GM21576 (cell line): Measurements from ENCODE around the gene VEGFC.

Experiments used
- ATAC-seq: cut with Tn5 transposase; IDR thresholded peaks from one replicate; pipeline ENCODE4 v1.9.1; 2021; ENCODE audit warnings: mild to moderate bottlenecking, moderate library complexity; ENCODE audit not compliant: unreplicated experiment

VEGFC gene

GRCh38 chr4:176708771-176709311 is 83.9 kb downstream of the VEGFC start:
- ATAC-seq, result no peak

GRCh38 chr4:176690716-176691115 is 102.0 kb downstream of the VEGFC start:
- no peak for ATAC-seq

GRCh38 chr4:176680668-176681180 is 112.0 kb downstream of the VEGFC start:
- ATAC-seq, result no peak

GRCh38 chr4:176676901-176677300 is 115.8 kb downstream of the VEGFC start:
- ATAC-seq, result no peak

- no peak for ATAC-seq
Measured at GRCh38 chr4:176675810-176676209, 116.9 kb downstream of the VEGFC start.

GRCh38 chr4:176671532-176671931 is 121.2 kb downstream of the VEGFC start:
- ATAC-seq, result no peak

GRCh38 chr4:176668324-176668723 is 124.4 kb downstream of the VEGFC start:
- no peak for ATAC-seq

- no peak for ATAC-seq
Measured at GRCh38 chr4:176664964-176665363, 127.8 kb downstream of the VEGFC start.

GRCh38 chr4:176660561-176660960 is 132.2 kb downstream of the VEGFC start:
- no peak for ATAC-seq

GRCh38 chr4:176656108-176656507 is 136.6 kb downstream of the VEGFC start:
- no peak for ATAC-seq

- no peak for ATAC-seq
Measured at GRCh38 chr4:176654565-176655216, 138.0 kb downstream of the VEGFC start.

GRCh38 chr4:176653401-176654220 is 139.1 kb downstream of the VEGFC start:
- no peak for ATAC-seq

- ATAC-seq, result no peak
Measured at GRCh38 chr4:176646311-176646710, 146.4 kb downstream of the VEGFC start.

GRCh38 chr4:176645246-176645960 is 147.3 kb downstream of the VEGFC start:
- ATAC-seq, result no peak

GRCh38 chr4:176642472-176642871 is 150.2 kb downstream of the VEGFC start:
- ATAC-seq, result no peak

GRCh38 chr4:176641237-176641636 is 151.5 kb downstream of the VEGFC start:
- no peak for ATAC-seq

- ATAC-seq, result no peak
Measured at GRCh38 chr4:176638992-176639391, 153.7 kb downstream of the VEGFC start.

- no peak for ATAC-seq
Measured at GRCh38 chr4:176636292-176636691, 156.4 kb downstream of the VEGFC start.

GRCh38 chr4:176635372-176636261 is 157.1 kb downstream of the VEGFC start:
- ATAC-seq, result no peak
